Astrocyte (in vitro differentiated cells and primary cell): ENCODE measurements around the gene ACAD11. TPM values are rescaled to one million over a fixed set of nuclear protein-coding genes. Genes with fewer than 3 reads are reported as not detected.

Experiments
- DNase-seq: peaks from one replicate; pipeline ENCODE4 v3.0.0-alpha.2; 2010; ENCODE audit warnings: low read depth
- FAIRE-seq: peaks from 2 replicates; lab custom pipeline; 2011; peaks lifted over from hg19 to GRCh38; lab: Jason Lieb, UNC
- H2AFZ ChIP-seq: 2 replicates; pipeline ENCODE4 v1.6.0; 2012; ENCODE audit warnings: low read depth, low read length, inconsistent platforms
- H3K27ac ChIP-seq: 2 replicates; pipeline ENCODE4 v1.5.1; 2011; ENCODE audit warnings: low read depth, low read length, inconsistent platforms
- H3K27me3 ChIP-seq: 2 replicates; pipeline ENCODE4 v1.6.0; 2011; ENCODE audit warnings: low read length, inconsistent platforms; ENCODE audit not compliant: insufficient read depth
- H3K36me3 ChIP-seq: 2 replicates; pipeline ENCODE4 v1.5.1; 2011; ENCODE audit warnings: low read length, inconsistent platforms; ENCODE audit not compliant: insufficient read depth
- H3K4me1 ChIP-seq: 2 replicates; pipeline ENCODE4 v1.5.1; 2011; ENCODE audit warnings: low read length, inconsistent platforms; ENCODE audit not compliant: insufficient read depth
- H3K4me2 ChIP-seq: 2 replicates; pipeline ENCODE4 v1.6.0; 2012; ENCODE audit warnings: low read length, inconsistent platforms
- H3K4me3 ChIP-seq: 2 replicates; pipeline ENCODE4 v1.5.1; 2011; ENCODE audit warnings: low read depth, mild to moderate bottlenecking, low read length, inconsistent platforms; ENCODE audit not compliant: insufficient read depth
- H3K79me2 ChIP-seq: 2 replicates; pipeline ENCODE4 v1.6.0; 2012; ENCODE audit warnings: mild to moderate bottlenecking, low read length, inconsistent platforms; ENCODE audit not compliant: insufficient read depth
- H3K9ac ChIP-seq: 2 replicates; pipeline ENCODE4 v1.6.0; 2012; ENCODE audit warnings: mild to moderate bottlenecking, low read length, inconsistent platforms
- H3K9me3 ChIP-seq: 2 replicates; pipeline ENCODE4 v1.5.1; 2012; ENCODE audit warnings: low read depth, mild to moderate bottlenecking, low read length, inconsistent platforms; ENCODE audit not compliant: insufficient read depth
- H4K20me1 ChIP-seq: 2 replicates; pipeline ENCODE4 v1.6.0; 2012; ENCODE audit warnings: low read length, inconsistent platforms; ENCODE audit not compliant: insufficient read depth
- H3K27ac Mint-ChIP-seq: one replicate; pipeline ENCODE4 v1.8.0; 2021; ENCODE audit warnings: mild to moderate bottlenecking, mixed read lengths; ENCODE audit not compliant: unreplicated experiment
- H3K27me3 Mint-ChIP-seq: one replicate; pipeline ENCODE4 v1.8.0; 2021; ENCODE audit warnings: low read depth, mixed read lengths; ENCODE audit not compliant: unreplicated experiment
- H3K36me3 Mint-ChIP-seq: one replicate; pipeline ENCODE4 v1.8.0; 2021; ENCODE audit warnings: low read depth, mixed read lengths; ENCODE audit not compliant: unreplicated experiment
- H3K4me1 Mint-ChIP-seq: one replicate; pipeline ENCODE4 v1.8.0; 2021; ENCODE audit warnings: low read depth, mixed read lengths; ENCODE audit not compliant: unreplicated experiment
- H3K4me3 Mint-ChIP-seq: one replicate; pipeline ENCODE4 v1.8.0; 2021; ENCODE audit warnings: mild to moderate bottlenecking, moderate library complexity, mixed read lengths; ENCODE audit not compliant: unreplicated experiment
- H3K9me3 Mint-ChIP-seq: one replicate; pipeline ENCODE4 v1.8.0; 2021; ENCODE audit warnings: mild to moderate bottlenecking, mixed read lengths; ENCODE audit not compliant: unreplicated experiment
- CTCF ChIP-seq: IDR thresholded peaks from 2 replicates; pipeline ENCODE4 v1.5.1; 2011; ENCODE audit warnings: low read depth, mild to moderate bottlenecking, inconsistent platforms, low read length, moderate library complexity; ENCODE audit not compliant: insufficient read depth
- EZH2 ChIP-seq: IDR thresholded peaks from 2 replicates; pipeline ENCODE4 v1.6.1; 2012; ENCODE audit warnings: mild to moderate bottlenecking, low read length, inconsistent platforms; ENCODE audit not compliant: insufficient read depth
- total RNA-seq: library from RNA; stranded (reverse); gene quantifications from 2 replicates; pipeline ENCODE4 v1.2.1, GENCODE V29; 2021

Gene ACAD11
- total RNA-seq, 1 donor from 2014 or later, result 13.0 TPM

- Histone ChIP-seq H3K4me3 (no peak overlapping the region), H3K4me1 (peaks cover 6% of the 10 kb centered on the region), H3K36me3 (no peaks in the 10 kb centered on the region), H3K27ac (no peak overlapping the region), H3K4me2 (no peak overlapping the region), H3K9me3 (no peaks in the 10 kb centered on the region), H2AFZ (no peak overlapping the region), H3K9ac (no peak overlapping the region), H3K27me3 (no peaks in the 10 kb centered on the region), H4K20me1 (no peaks in the 10 kb centered on the region), H3K79me2 (no peaks in the 10 kb centered on the region)
- Mint-ChIP-seq H3K27ac (no peak overlapping the region), H3K4me3 (no peak overlapping the region), H3K9me3 (no peaks in the 10 kb centered on the region), H3K4me1 (peaks cover 2% of the 10 kb centered on the region), H3K27me3 (no peaks in the 10 kb centered on the region), H3K36me3 (no peaks in the 10 kb centered on the region)
- TF ChIP-seq EZH2 (no peak), CTCF (no peak)
- FAIRE-seq (peak; percentile 56), DNase-seq (no peak)
These were observed 14.6 kb downstream of the ACAD11 start for GRCh38 chr3:132645058-132645457.

- Histone ChIP-seq H4K20me1 (no peaks in the 10 kb centered on the region), H3K4me1 (peaks cover 6% of the 10 kb centered on the region), H3K36me3 (no peaks in the 10 kb centered on the region), H3K79me2 (no peaks in the 10 kb centered on the region), H3K4me2 (no peak overlapping the region), H3K27me3 (no peaks in the 10 kb centered on the region), H3K9me3 (no peaks in the 10 kb centered on the region), H3K27ac (no peak overlapping the region), H2AFZ (no peak overlapping the region), H3K9ac (no peak overlapping the region), H3K4me3 (no peak overlapping the region)
- Mint-ChIP-seq H3K27me3 (no peaks in the 10 kb centered on the region), H3K9me3 (no peaks in the 10 kb centered on the region), H3K27ac (no peak overlapping the region), H3K4me3 (no peak overlapping the region), H3K36me3 (no peaks in the 10 kb centered on the region), H3K4me1 (peaks cover 2% of the 10 kb centered on the region)
- FAIRE-seq (no peak), DNase-seq (no peak)
- TF ChIP-seq EZH2, result no peak
- no peak for TF ChIP-seq CTCF
These were observed 16.2 kb downstream of the ACAD11 start for GRCh38 chr3:132643366-132643765.

- FAIRE-seq (no peak), DNase-seq (no peak)
- no peaks in the 10 kb centered on the region for H4K20me1 ChIP-seq
- Mint-ChIP-seq H3K27ac (no peak overlapping the region), H3K9me3 (no peaks in the 10 kb centered on the region), H3K27me3 (no peaks in the 10 kb centered on the region), H3K4me3 (no peak overlapping the region), H3K4me1 (peaks cover 2% of the 10 kb centered on the region), H3K36me3 (no peaks in the 10 kb centered on the region)
- TF ChIP-seq EZH2 (no peak), CTCF (no peak)
- no peaks in the 10 kb centered on the region for H3K9me3 ChIP-seq
- no peak overlapping the region for H3K9ac ChIP-seq
- H3K79me2 ChIP-seq, result no peaks in the 10 kb centered on the region
- peaks cover 6% of the 10 kb centered on the region for H3K4me1 ChIP-seq
- no peaks in the 10 kb centered on the region for H3K36me3 ChIP-seq
- no peaks in the 10 kb centered on the region for H3K27me3 ChIP-seq
- H3K4me3 ChIP-seq, result no peak overlapping the region
- H3K4me2 ChIP-seq, result no peak overlapping the region
- H2AFZ ChIP-seq, result no peak overlapping the region
- no peak overlapping the region for H3K27ac ChIP-seq
These were observed 17.1 kb downstream of the ACAD11 start for GRCh38 chr3:132642539-132642847.
